Activated CD8-positive, alpha-beta memory T cell treated with anti-CD3 and anti-CD28 coated beads for 1 hour (primary cell): Measurements from ENCODE around the gene LYSMD1.

Experiments
- DNase-seq, 2 donors: peaks; one replicate each; pipeline ENCODE4 v3.0.0-alpha.2; 2020; ENCODE audit warnings: low read depth in 1 of 2; ENCODE audit errors: extremely low read depth in 1 of 2

LYSMD1 gene

DNA sequence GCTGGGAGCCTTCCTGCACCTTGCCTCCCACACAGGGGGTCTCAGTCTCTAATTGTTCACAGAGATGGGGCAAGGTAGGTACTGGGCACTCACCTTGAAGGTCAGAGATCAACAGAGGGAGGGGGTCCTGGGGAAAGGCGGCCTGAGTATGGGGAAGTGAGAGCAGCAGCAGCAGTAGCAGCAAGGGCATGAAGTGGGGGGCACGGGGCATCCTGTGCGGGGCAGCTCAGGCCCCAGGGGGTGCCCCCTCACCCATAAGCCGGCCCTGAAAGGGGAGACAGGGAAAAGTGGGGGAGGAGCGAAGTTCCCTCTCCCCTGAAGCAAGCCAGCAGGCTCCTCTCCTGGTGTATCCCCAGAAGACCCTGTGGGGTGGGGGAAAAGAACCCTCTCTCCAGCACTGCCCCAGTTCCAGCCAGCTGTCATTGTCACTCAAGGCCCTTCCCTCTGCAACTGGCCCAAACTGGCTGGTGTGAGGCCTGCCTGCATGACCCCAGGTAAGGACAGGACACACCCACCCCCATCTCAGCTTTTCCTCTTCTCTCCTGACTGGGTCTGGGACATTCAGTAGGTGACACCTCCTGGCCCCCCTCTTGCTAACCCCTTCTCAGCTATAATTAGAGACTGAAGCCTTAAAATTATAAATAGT, 23.2 kb downstream of the LYSMD1 start:
- no peak for DNase-seq

GRCh38 chr1:151137789-151138188, 27.9 kb downstream of the LYSMD1 start:
- no peak for DNase-seq

DNA sequence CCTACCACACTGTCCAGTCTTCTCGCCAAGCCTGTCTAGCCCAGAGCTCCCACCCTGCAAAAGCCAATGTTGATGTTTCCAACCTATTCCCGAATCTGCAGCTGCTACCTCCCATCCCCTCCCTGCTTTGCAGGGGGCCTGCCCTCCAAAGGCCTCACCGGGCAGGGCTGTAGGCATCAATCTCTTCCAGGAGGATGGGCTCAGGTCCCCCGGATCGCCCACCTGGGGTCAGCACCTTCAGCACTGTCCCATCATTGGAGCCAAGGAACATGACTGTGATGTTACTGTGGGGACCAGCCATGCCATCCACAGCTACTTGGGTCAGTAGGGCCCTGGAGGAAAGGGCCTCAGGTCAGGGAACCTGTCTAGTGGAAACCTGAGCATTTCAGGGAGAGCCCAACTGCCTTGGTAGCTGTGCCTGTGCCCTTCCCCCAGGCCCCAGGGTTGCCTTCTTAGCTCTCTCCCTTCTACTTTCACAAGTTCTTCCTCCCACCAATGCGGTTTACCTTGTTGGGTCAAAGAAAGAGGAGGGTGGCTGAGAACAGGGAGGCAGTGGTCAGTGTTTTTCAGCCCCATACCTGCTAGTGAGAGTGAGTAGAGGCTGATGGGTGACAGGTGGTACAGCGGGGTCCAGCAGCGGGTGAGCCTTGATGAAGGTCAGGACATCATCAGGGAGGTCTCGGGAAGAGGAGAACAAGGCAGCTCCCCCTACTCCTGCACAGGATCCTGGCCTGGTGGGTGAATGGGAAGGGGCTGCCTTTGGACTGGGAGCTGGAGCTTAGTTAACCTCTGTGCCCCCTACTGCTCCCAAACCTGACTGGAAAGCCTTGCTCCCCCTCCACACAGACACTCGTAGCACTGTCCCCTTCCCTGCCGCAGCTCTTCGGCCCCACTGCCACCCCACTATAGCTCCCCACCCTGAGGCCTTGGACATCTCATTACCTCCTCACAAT, 30.0 kb downstream of the LYSMD1 start:
- no peak for DNase-seq

GRCh38 chr1:151134991-151135390, 30.7 kb downstream of the LYSMD1 start:
- DNase-seq, result no peak

- no peak for DNase-seq
Measured at GRCh38 chr1:151134396-151134795, 31.3 kb downstream of the LYSMD1 start.

- DNase-seq, result no peak
Measured at GRCh38 chr1:151133018-151133806, 32.5 kb downstream of the LYSMD1 start.

DNA sequence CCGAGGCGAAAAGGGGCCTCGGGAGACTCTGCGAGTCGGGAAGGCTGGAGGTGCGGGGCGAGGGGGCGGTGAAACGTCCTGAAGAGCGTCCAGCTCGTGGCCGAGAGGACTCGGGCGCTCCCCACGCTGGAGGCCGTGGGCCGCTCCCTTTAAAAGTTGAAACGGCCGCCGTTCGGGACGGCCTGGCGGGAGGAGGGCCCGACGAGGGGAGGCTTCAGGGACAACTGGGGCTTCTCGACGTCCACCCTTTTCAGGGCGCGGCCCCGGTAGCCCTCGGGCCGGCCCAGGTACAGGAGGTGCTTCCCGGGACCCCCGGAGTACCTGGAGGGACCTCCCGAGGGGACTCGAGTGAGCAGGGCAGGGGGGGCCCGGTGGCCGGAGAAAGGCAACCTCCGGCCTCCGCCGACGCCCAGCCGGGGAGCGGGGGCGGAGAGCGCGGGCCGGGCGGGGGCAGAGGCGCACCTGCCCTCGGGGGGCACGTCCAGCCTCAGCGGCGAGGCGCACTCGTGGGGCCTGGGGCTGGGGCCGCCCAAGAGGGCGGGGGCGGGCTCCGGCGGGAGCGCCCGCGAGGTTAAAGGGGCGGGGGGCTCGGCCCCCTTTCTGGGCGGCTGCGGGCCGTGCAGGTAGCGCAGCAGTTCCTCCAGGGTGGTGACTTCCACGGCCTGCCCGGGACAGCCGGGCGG, 33.2 kb downstream of the LYSMD1 start:
- DNase-seq, result no peak

GRCh38 chr1:151131701-151132334, 33.9 kb downstream of the LYSMD1 start:
- DNase-seq, result no peak

GRCh38 chr1:151130987-151131586, 34.6 kb downstream of the LYSMD1 start:
- peak; percentile 50 to 59 for DNase-seq

DNA sequence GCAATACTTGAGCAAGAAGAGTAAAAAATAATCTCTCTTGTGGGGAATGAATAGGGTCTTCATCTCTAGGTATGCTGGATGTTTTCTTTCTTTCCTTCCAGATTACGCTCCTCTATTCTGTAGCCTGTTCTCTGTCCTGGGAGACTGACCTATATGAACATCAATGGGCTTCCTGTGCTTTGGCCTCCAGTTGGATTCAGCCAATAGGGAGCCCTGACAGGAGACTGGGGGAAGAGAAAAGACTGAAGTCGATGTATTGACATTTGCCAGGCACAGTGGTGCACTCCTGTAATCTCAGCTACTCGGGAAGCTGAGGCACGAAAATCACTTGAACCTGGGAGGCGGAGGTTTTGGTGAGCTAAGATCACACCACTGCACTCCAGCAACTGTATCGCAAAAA, 36.9 kb downstream of the LYSMD1 start:
- no peak for DNase-seq

DNA sequence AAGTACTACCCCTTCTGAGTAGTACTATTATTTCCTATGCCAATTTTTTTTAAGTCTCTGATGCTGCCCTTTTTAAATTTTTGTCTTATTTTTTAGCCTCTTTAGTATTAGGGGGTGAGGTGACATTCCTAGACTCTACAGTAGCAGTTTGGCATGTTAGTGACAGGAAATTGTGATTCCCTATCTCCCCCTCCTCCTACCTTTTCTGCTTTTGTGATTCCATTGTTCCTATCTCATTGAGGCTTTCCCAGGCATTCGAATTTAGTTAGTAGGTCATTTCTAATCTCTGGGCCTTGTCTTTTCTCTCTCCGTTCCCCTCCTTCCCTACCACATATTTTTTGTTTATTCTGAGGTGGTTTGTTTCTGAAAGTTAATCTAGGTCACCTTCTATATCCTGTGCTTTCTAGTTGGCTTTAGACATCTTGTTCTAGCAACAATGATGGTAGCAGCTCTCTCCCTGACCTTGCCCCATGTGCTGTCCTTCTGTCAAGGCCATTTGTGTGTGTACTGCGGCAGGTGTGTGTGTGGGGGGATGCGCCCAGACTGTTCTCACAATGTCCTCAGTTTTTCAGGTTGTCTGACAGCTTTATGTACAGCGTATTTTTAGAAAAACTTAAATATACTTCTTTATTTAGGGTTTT, 40.8 kb downstream of the LYSMD1 start:
- no peak for DNase-seq

- DNase-seq, result no peak
Measured at GRCh38 chr1:151113877-151114276, 51.8 kb downstream of the LYSMD1 start.
